GM12892 (cell line): ENCODE measurements around the gene VMP1.

Source experiments
- POLR2A ChIP-seq: IDR thresholded peaks from 2 replicates; pipeline ENCODE4 v1.6.1; 2011; ENCODE audit warnings: low read depth, low read length, control low read depth
- POLR2AphosphoS5 ChIP-seq: IDR thresholded peaks from 2 replicates; pipeline ENCODE4 v1.6.1; 2011; ENCODE audit warnings: low read depth, low read length, control low read depth

GRCh38 chr17:59688008-59688407, 19.4 kb upstream of the VMP1 start:
- TF ChIP-seq POLR2AphosphoS5 (no peak), POLR2A (no peak)
